ENCODE results near the gene GPATCH1.

Gene GPATCH1

GRCh38 chr19:33108161-33108560 is 27.2 kb downstream of the GPATCH1 start:
- no peak overlapping the region for H3K9ac ChIP-seq (ENCODE audit: low read depth, low read length)
- DNase-seq (no peak), ATAC-seq (ENCODE audit: insufficient read depth, low read depth) (no peak)
- 0 out of 2 replicates have a peak, but pooled peaks cover 2% of the 10 kb centered on the region for H4K20me1 ChIP-seq (ENCODE audit: insufficient read depth, low read length)
- no peaks in the 10 kb centered on the region for H3K9me3 ChIP-seq (ENCODE audit: insufficient read depth, low read length, severe bottlenecking)
- no peaks in the 10 kb centered on the region for H3K27me3 ChIP-seq (ENCODE audit: insufficient read depth, low read length, poor library complexity)
- H3K4me1 ChIP-seq (ENCODE audit: insufficient read depth, low read length) = no peaks in the 10 kb centered on the region
- peaks cover 64% of the 10 kb centered on the region for H3K36me3 ChIP-seq (ENCODE audit: insufficient read depth, low read length)
- H3K4me3 ChIP-seq (ENCODE audit: low read depth in 1 of 2, low read length in 2 of 2) = no peak overlapping the region
- H3K4me2 ChIP-seq (ENCODE audit: insufficient read depth, low read length) = no peak overlapping the region
- H3K79me2 ChIP-seq (ENCODE audit: insufficient read depth, low read length) = no peaks in the 10 kb centered on the region
- no peak overlapping the region for H2AFZ ChIP-seq (ENCODE audit: low read depth, low read length)
- no peak overlapping the region for H3K27ac ChIP-seq (ENCODE audit: low read length)
- TF ChIP-seq CTCF (IDR thresholded peaks at IDR 0.05; ENCODE audit: borderline replicate concordance, extremely low read depth, low read length, poor library complexity, severe bottlenecking) (no peak), EZH2 (IDR thresholded peaks at IDR 0.05; ENCODE audit: borderline replicate concordance, low read depth, low read length, severe bottlenecking) (no peak)

GRCh38 chr19:33110137-33110910 is 29.3 kb downstream of the GPATCH1 start:
- DNase-seq = no peak
- no peak overlapping the region for H3K4me2 ChIP-seq (ENCODE audit: insufficient read depth, low read length)

GRCh38 chr19:33111587-33111986 is 30.6 kb downstream of the GPATCH1 start:
- TF ChIP-seq EZH2 (IDR thresholded peaks at IDR 0.05; ENCODE audit: borderline replicate concordance, low read depth, low read length, severe bottlenecking) = no peak
- TF ChIP-seq CTCF (IDR thresholded peaks at IDR 0.05; ENCODE audit: borderline replicate concordance, extremely low read depth, low read length, poor library complexity, severe bottlenecking) = no peak
- Histone ChIP-seq H3K9ac (ENCODE audit: low read depth, low read length) (no peak overlapping the region), H4K20me1 (ENCODE audit: insufficient read depth, low read length) (0 out of 2 replicates have a peak, but pooled peaks cover 2% of the 10 kb centered on the region), H3K4me3 (ENCODE audit: low read depth in 1 of 2, low read length in 2 of 2) (no peak overlapping the region), H3K27ac (ENCODE audit: low read length) (no peak overlapping the region), H3K4me1 (ENCODE audit: insufficient read depth, low read length) (no peaks in the 10 kb centered on the region), H3K9me3 (ENCODE audit: insufficient read depth, low read length, severe bottlenecking) (no peaks in the 10 kb centered on the region), H2AFZ (ENCODE audit: low read depth, low read length) (no peak overlapping the region), H3K79me2 (ENCODE audit: insufficient read depth, low read length) (no peaks in the 10 kb centered on the region), H3K4me2 (ENCODE audit: insufficient read depth, low read length) (no peak overlapping the region), H3K27me3 (ENCODE audit: insufficient read depth, low read length, poor library complexity) (no peaks in the 10 kb centered on the region), H3K36me3 (ENCODE audit: insufficient read depth, low read length) (peaks cover 70% of the 10 kb centered on the region)
- ATAC-seq (ENCODE audit: insufficient read depth, low read depth) = no peak
- DNase-seq = no peak

More at GRCh38 chr19:33110137-33110910, 29.3 kb downstream of the GPATCH1 start:
- H3K4me1 ChIP-seq (ENCODE audit: insufficient read depth, low read length) = no peaks in the 10 kb centered on the region
- no peaks in the 10 kb centered on the region for H3K79me2 ChIP-seq (ENCODE audit: insufficient read depth, low read length)
- H3K4me3 ChIP-seq (ENCODE audit: low read depth in 1 of 2, low read length in 2 of 2) = no peak overlapping the region
- no peak overlapping the region for H3K27ac ChIP-seq (ENCODE audit: low read length)
- 0 out of 2 replicates have a peak, but pooled peaks cover 2% of the 10 kb centered on the region for H4K20me1 ChIP-seq (ENCODE audit: insufficient read depth, low read length)
- no peaks in the 10 kb centered on the region for H3K9me3 ChIP-seq (ENCODE audit: insufficient read depth, low read length, severe bottlenecking)
- TF ChIP-seq EZH2 (IDR thresholded peaks at IDR 0.05; ENCODE audit: borderline replicate concordance, low read depth, low read length, severe bottlenecking) (no peak), CTCF (IDR thresholded peaks at IDR 0.05; ENCODE audit: borderline replicate concordance, extremely low read depth, low read length, poor library complexity, severe bottlenecking) (no peak)
- no peak overlapping the region for H2AFZ ChIP-seq (ENCODE audit: low read depth, low read length)
- peaks cover 70% of the 10 kb centered on the region for H3K36me3 ChIP-seq (ENCODE audit: insufficient read depth, low read length)
- ATAC-seq (ENCODE audit: insufficient read depth, low read depth) = no peak
- no peaks in the 10 kb centered on the region for H3K27me3 ChIP-seq (ENCODE audit: insufficient read depth, low read length, poor library complexity)
- no peak overlapping the region for H3K9ac ChIP-seq (ENCODE audit: low read depth, low read length)
